NCI-H345 (cell line): ENCODE results near the gene COL11A2.

Experiments used
- DNase-seq: peaks from one replicate; lab custom pipeline; 2025; lab: John Stamatoyannopoulos, UW

The COL11A2 gene

GRCh38 chr6:33192671-33193602, 670 bp upstream of the COL11A2 start:
- peak; percentile 14 for DNase-seq

GRCh38 chr6:33191383-33192104, 723 bp downstream of the COL11A2 start:
- no peak for DNase-seq

- no peak for DNase-seq
These were observed 1.7 kb downstream of the COL11A2 start for GRCh38 chr6:33190504-33191107.

GRCh38 chr6:33189625-33190448, 2.4 kb downstream of the COL11A2 start:
- DNase-seq, result no peak

GRCh38 chr6:33189164-33189563, 3.1 kb downstream of the COL11A2 start:
- no peak for DNase-seq

GRCh38 chr6:33187809-33188208, 4.5 kb downstream of the COL11A2 start:
- no peak for DNase-seq

GRCh38 chr6:33185654-33186187, 6.5 kb downstream of the COL11A2 start:
- DNase-seq, result no peak

- DNase-seq, result no peak
These were observed 7.1 kb downstream of the COL11A2 start for GRCh38 chr6:33185190-33185589.

- DNase-seq, result no peak
These were observed 9.1 kb downstream of the COL11A2 start for GRCh38 chr6:33183071-33183683.

GRCh38 chr6:33181141-33181540, 11.1 kb downstream of the COL11A2 start:
- no peak for DNase-seq

- no peak for DNase-seq
These were observed 13.4 kb downstream of the COL11A2 start for GRCh38 chr6:33178755-33179475.

GRCh38 chr6:33177552-33178446, 14.5 kb downstream of the COL11A2 start:
- no peak for DNase-seq

GRCh38 chr6:33176906-33177305, 15.4 kb downstream of the COL11A2 start:
- DNase-seq, result no peak

GRCh38 chr6:33175436-33176069, 16.7 kb downstream of the COL11A2 start:
- DNase-seq, result no peak

GRCh38 chr6:33174784-33175183, 17.5 kb downstream of the COL11A2 start:
- DNase-seq, result no peak

GRCh38 chr6:33173535-33174180, 18.6 kb downstream of the COL11A2 start:
- DNase-seq, result no peak

- no peak for DNase-seq
These were observed 19.4 kb downstream of the COL11A2 start for GRCh38 chr6:33172688-33173534.
